CD4-positive, alpha-beta T cell (primary cell): ENCODE results near the gene POU4F1. TPM values are rescaled to one million over a fixed set of nuclear protein-coding genes. Genes with fewer than 3 reads are reported as not detected.

Source experiments
- ATAC-seq: fragments of 200-7000 bp; cut with Tn5 transposase; one replicate; pipeline ENCODE4 v1.10.0; 2022; ENCODE audit warnings: mild to moderate bottlenecking; ENCODE audit not compliant: poor library complexity
- CTCF ChIA-PET: fragments of 350-600 bp; sonication (Branson Sonifier 250); formaldehyde crosslinking; loops from one replicate; lab custom pipeline; 2021; ENCODE audit warnings: antibody characterized with exemption, inconsistent platforms; lab: Charles Lee
- POLR2A ChIA-PET: fragments of 350-600 bp; sonication (Branson Sonifier 250); formaldehyde crosslinking; loops from one replicate; lab custom pipeline; 2021; ENCODE audit warnings: antibody characterized with exemption, inconsistent platforms; lab: Charles Lee
- DNase-seq, 14 experiments: peaks; one replicate each; pipeline ENCODE4 v3.0.0-alpha.2; 2013 to 2020; ENCODE audit warnings: mixed read lengths in 2 of 14
- H3K27ac ChIP-seq, 2 donors: one replicate each; pipeline versions ENCODE4 v1.5.1 to v1.7.0; 2013; ENCODE audit warnings: low read length in 2 of 2, low read depth in 1 of 2, mild to moderate bottlenecking in 1 of 2
- H3K27me3 ChIP-seq, 2 experiments: 1 replicate in 1 of 2; 2 replicates in 1 of 2; pipeline versions ENCODE4 v1.6.1 to v1.7.0; 2013; ENCODE audit warnings: low read length in 2 of 2, control low read depth in 1 of 2, mild to moderate bottlenecking in 1 of 2, moderate library complexity in 1 of 2; ENCODE audit not compliant: insufficient read depth in 2 of 2, control insufficient read depth in 1 of 2
- H3K36me3 ChIP-seq: one replicate; pipeline ENCODE4 v1.6.1; 2013; ENCODE audit warnings: low read length, control low read depth; ENCODE audit not compliant: insufficient read depth
- H3K4me1 ChIP-seq: one replicate; pipeline ENCODE4 v1.6.1; 2013; ENCODE audit warnings: low read length, control low read depth; ENCODE audit not compliant: insufficient read depth
- H3K4me3 ChIP-seq: one replicate; pipeline ENCODE4 v1.5.1; 2013; ENCODE audit warnings: mild to moderate bottlenecking, low read length, moderate library complexity
- H3K9me3 ChIP-seq, 2 experiments: 1 replicate in 1 of 2; 2 replicates in 1 of 2; pipeline versions ENCODE4 v1.6.1 to v1.7.0; 2013; ENCODE audit warnings: low read length in 2 of 2, mild to moderate bottlenecking in 2 of 2, control low read depth in 1 of 2, moderate library complexity in 1 of 2; ENCODE audit not compliant: control insufficient read depth in 1 of 2, insufficient read depth in 1 of 2
- H3K27ac Mint-ChIP-seq: one replicate; pipeline ENCODE4 v1.8.0; 2020; ENCODE audit warnings: mixed read lengths
- H3K27me3 Mint-ChIP-seq: one replicate; pipeline ENCODE4 v1.8.0; 2021; ENCODE audit warnings: mixed read lengths
- H3K36me3 Mint-ChIP-seq: one replicate; pipeline ENCODE4 v1.8.0; 2021; ENCODE audit warnings: low read depth, mixed read lengths
- H3K4me1 Mint-ChIP-seq: one replicate; pipeline ENCODE4 v1.8.0; 2021; ENCODE audit warnings: low read depth, mixed read lengths
- H3K4me3 Mint-ChIP-seq: one replicate; pipeline ENCODE4 v1.8.0; 2020; ENCODE audit warnings: mild to moderate bottlenecking, mixed read lengths
- H3K9me3 Mint-ChIP-seq: one replicate; pipeline ENCODE4 v1.8.0; 2020; ENCODE audit warnings: mixed read lengths
- CTCF ChIP-seq: fragments of 200-600 bp; IDR thresholded peaks from one replicate; pipeline ENCODE4 v1.8.0; 2022; ENCODE audit warnings: antibody characterized with exemption, mild to moderate bottlenecking
- intact Hi-C, 2 experiments: fragments of 100-400 bp; cut with DNase I in 1 of 2; cut with micrococcal nuclease in 1 of 2; formaldehyde crosslinking; loops; one replicate each; pipeline versions ENCODE4 v1.15.1 to v1.9.0; 2023 to 2025; cut with DNase I, micrococcal nuclease
- total RNA-seq, 174 experiments: library from RNA in 2 of 174; stranded (reverse) in 2 of 174; gene quantifications; one replicate each; pipeline ENCODE4 v1.2.3 and lab custom pipeline; 2021 to 2026

The POU4F1 gene
- total RNA-seq, 2 experiments from 2014 or later = 0.11 to 0.14 TPM

GRCh38 chr13:78596736-78597601 lies 6.4 kb downstream of the POU4F1 start:
- Histone ChIP-seq H3K4me3 (no peak overlapping the region), H3K27ac (no peak overlapping the region), H3K4me1 (peaks cover 23% of the 10 kb centered on the region), H3K36me3 (no peaks in the 10 kb centered on the region), H3K27me3 (peaks cover 85 to 97% of the 10 kb centered on the region in 2 experiments), H3K9me3 (peaks cover 35 to 46% of the 10 kb centered on the region in 2 experiments)
- H3K27me3 Mint-ChIP-seq = peaks cover 94% of the 10 kb centered on the region
- ATAC-seq (no peak), DNase-seq (peak in 1 of 14 experiments; percentile 21)
- CTCF ChIA-PET = no interaction called here
- peaks cover 22% of the 10 kb centered on the region for H3K4me1 Mint-ChIP-seq
- H3K36me3 Mint-ChIP-seq = peaks cover 19% of the 10 kb centered on the region
- POLR2A ChIA-PET = no interaction called here
- TF ChIP-seq CTCF = no peak
- peak overlapping the region; percentile 27 for H3K4me3 Mint-ChIP-seq
- peaks cover 10% of the 10 kb centered on the region for H3K9me3 Mint-ChIP-seq
- intact Hi-C loops = no loop called here
- H3K27ac Mint-ChIP-seq = peak overlapping the region; percentile 55

- no peak for ATAC-seq
- TF ChIP-seq CTCF = no peak
- peaks cover 82 to 100% of the 10 kb centered on the region in 2 experiments for H3K27me3 ChIP-seq
- no peak overlapping the region for H3K4me3 ChIP-seq
- Mint-ChIP-seq H3K27me3 (peaks cover 98% of the 10 kb centered on the region), H3K36me3 (peaks cover 19% of the 10 kb centered on the region), H3K4me1 (peaks cover 20% of the 10 kb centered on the region), H3K9me3 (peaks cover 10% of the 10 kb centered on the region), H3K4me3 (no peak overlapping the region), H3K27ac (no peak overlapping the region)
- H3K9me3 ChIP-seq = peaks cover 33 to 46% of the 10 kb centered on the region in 2 experiments
- H3K4me1 ChIP-seq = peaks cover 19% of the 10 kb centered on the region
- intact Hi-C loops = no loop called here
- peak in 1 of 14 experiments; percentile 16 for DNase-seq
- CTCF ChIA-PET = no interaction called here
- POLR2A ChIA-PET = no interaction called here
- H3K36me3 ChIP-seq = no peaks in the 10 kb centered on the region
- H3K27ac ChIP-seq = no peak overlapping the region
Measured at GRCh38 chr13:78596399-78596735, 7.0 kb downstream of the POU4F1 start.

- Mint-ChIP-seq H3K4me3 (peak overlapping the region; percentile 67), H3K4me1 (peaks cover 14% of the 10 kb centered on the region), H3K36me3 (peaks cover 19% of the 10 kb centered on the region), H3K9me3 (peaks cover 10% of the 10 kb centered on the region), H3K27me3 (peaks cover 97% of the 10 kb centered on the region), H3K27ac (peak overlapping the region; percentile 56)
- POLR2A ChIA-PET = no interaction called here
- Histone ChIP-seq H3K4me3 (no peak overlapping the region), H3K36me3 (no peaks in the 10 kb centered on the region), H3K27me3 (peaks cover 76 to 100% of the 10 kb centered on the region in 2 experiments), H3K9me3 (peaks cover 29 to 46% of the 10 kb centered on the region in 2 experiments), H3K4me1 (peaks cover 16% of the 10 kb centered on the region), H3K27ac (no peak overlapping the region)
- ATAC-seq (no peak), DNase-seq (peak in 1 of 14 experiments; percentile 22)
- TF ChIP-seq CTCF = no peak
- intact Hi-C loops = no loop called here
- CTCF ChIA-PET = no interaction called here
Measured at GRCh38 chr13:78595495-78596398, 7.6 kb downstream of the POU4F1 start.
